Measurements from ENCODE around the gene IVD.

Gene IVD

GRCh38 chr15:40398413-40398873, 7.2 kb upstream of the IVD start:
- no peak overlapping the region for H3K4me3 ChIP-seq (ENCODE audit: extremely low read depth, insufficient read depth, low read length, poor library complexity, severe bottlenecking)
- H3K9me3 ChIP-seq (ENCODE audit: control insufficient read depth, low read length) = no peaks in the 10 kb centered on the region
- no peak overlapping the region for H3K27ac ChIP-seq (ENCODE audit: low read depth, low read length, severe bottlenecking)
- no peaks in the 10 kb centered on the region for H3K4me1 ChIP-seq (ENCODE audit: control insufficient read depth, insufficient read depth, low read length, poor library complexity, severe bottlenecking)
- peaks cover 19% of the 10 kb centered on the region for H3K36me3 ChIP-seq (ENCODE audit: control insufficient read depth, insufficient read depth, low read length)
- 94% methylated on average over 4 of the region's 4 CpGs for WGBS, 2 experiments (ENCODE audit: insufficient coverage in 2 of 2)

- H3K4me3 ChIP-seq (ENCODE audit: extremely low read depth, insufficient read depth, low read length, poor library complexity, severe bottlenecking) = no peak overlapping the region
- WGBS, 2 experiments (ENCODE audit: insufficient coverage in 2 of 2) = 82 to 95% methylated on average over 2 to 6 of the region's 7 CpGs
- H3K27ac ChIP-seq (ENCODE audit: low read depth, low read length, severe bottlenecking) = no peak overlapping the region
- peaks cover 10% of the 10 kb centered on the region for H3K36me3 ChIP-seq (ENCODE audit: control insufficient read depth, insufficient read depth, low read length)
- no peaks in the 10 kb centered on the region for H3K4me1 ChIP-seq (ENCODE audit: control insufficient read depth, insufficient read depth, low read length, poor library complexity, severe bottlenecking)
- H3K9me3 ChIP-seq (ENCODE audit: control insufficient read depth, low read length) = no peaks in the 10 kb centered on the region
These were observed 6.2 kb upstream of the IVD start for GRCh38 chr15:40399370-40399769.

GRCh38 chr15:40407330-40407990, 1.9 kb downstream of the IVD start:
- no peaks in the 10 kb centered on the region for H3K9me3 ChIP-seq (ENCODE audit: control insufficient read depth, low read length)
- 93 to 95% methylated on average over 6 of the region's 8 CpGs for WGBS, 2 experiments (ENCODE audit: insufficient coverage in 2 of 2)
- no peak overlapping the region for H3K4me3 ChIP-seq (ENCODE audit: extremely low read depth, insufficient read depth, low read length, poor library complexity, severe bottlenecking)
- peaks cover 50% of the 10 kb centered on the region for H3K36me3 ChIP-seq (ENCODE audit: control insufficient read depth, insufficient read depth, low read length)
- no peak overlapping the region for H3K27ac ChIP-seq (ENCODE audit: low read depth, low read length, severe bottlenecking)
- H3K4me1 ChIP-seq (ENCODE audit: control insufficient read depth, insufficient read depth, low read length, poor library complexity, severe bottlenecking) = peaks cover 8% of the 10 kb centered on the region

GRCh38 chr15:40409366-40409765, 3.8 kb downstream of the IVD start:
- H3K36me3 ChIP-seq (ENCODE audit: control insufficient read depth, insufficient read depth, low read length) = peaks cover 69% of the 10 kb centered on the region
- 89 to 100% methylated on average over 2 of the region's 3 CpGs for WGBS, 2 experiments (ENCODE audit: insufficient coverage in 2 of 2)
- H3K4me1 ChIP-seq (ENCODE audit: control insufficient read depth, insufficient read depth, low read length, poor library complexity, severe bottlenecking) = peaks cover 8% of the 10 kb centered on the region
- H3K4me3 ChIP-seq (ENCODE audit: extremely low read depth, insufficient read depth, low read length, poor library complexity, severe bottlenecking) = no peak overlapping the region
- H3K27ac ChIP-seq (ENCODE audit: low read depth, low read length, severe bottlenecking) = no peak overlapping the region
- H3K9me3 ChIP-seq (ENCODE audit: control insufficient read depth, low read length) = no peaks in the 10 kb centered on the region

GRCh38 chr15:40410476-40410875, 4.9 kb downstream of the IVD start:
- H3K36me3 ChIP-seq (ENCODE audit: control insufficient read depth, insufficient read depth, low read length) = peaks cover 80% of the 10 kb centered on the region

GRCh38 chr15:40412095-40412759, 6.6 kb downstream of the IVD start:
- Histone ChIP-seq H3K27ac (ENCODE audit: low read depth, low read length, severe bottlenecking) (no peak overlapping the region), H3K36me3 (ENCODE audit: control insufficient read depth, insufficient read depth, low read length) (peaks cover 89% of the 10 kb centered on the region), H3K4me3 (ENCODE audit: extremely low read depth, insufficient read depth, low read length, poor library complexity, severe bottlenecking) (no peak overlapping the region), H3K4me1 (ENCODE audit: control insufficient read depth, insufficient read depth, low read length, poor library complexity, severe bottlenecking) (peaks cover 7% of the 10 kb centered on the region), H3K9me3 (ENCODE audit: control insufficient read depth, low read length) (no peaks in the 10 kb centered on the region)
- 91% methylated on average over 7 of the region's 7 CpGs for WGBS, 2 experiments (ENCODE audit: insufficient coverage in 2 of 2)

More at GRCh38 chr15:40410476-40410875, 4.9 kb downstream of the IVD start:
- 100% methylated on average over 2 to 4 of the region's 11 CpGs for WGBS, 2 experiments (ENCODE audit: insufficient coverage in 2 of 2)
- no peak overlapping the region for H3K27ac ChIP-seq (ENCODE audit: low read depth, low read length, severe bottlenecking)
- H3K4me1 ChIP-seq (ENCODE audit: control insufficient read depth, insufficient read depth, low read length, poor library complexity, severe bottlenecking) = peaks cover 8% of the 10 kb centered on the region
- no peak overlapping the region for H3K4me3 ChIP-seq (ENCODE audit: extremely low read depth, insufficient read depth, low read length, poor library complexity, severe bottlenecking)
- no peaks in the 10 kb centered on the region for H3K9me3 ChIP-seq (ENCODE audit: control insufficient read depth, low read length)

- Histone ChIP-seq H3K27ac (ENCODE audit: low read depth, low read length, severe bottlenecking) (no peak overlapping the region), H3K4me1 (ENCODE audit: control insufficient read depth, insufficient read depth, low read length, poor library complexity, severe bottlenecking) (no peaks in the 10 kb centered on the region), H3K36me3 (ENCODE audit: control insufficient read depth, insufficient read depth, low read length) (peaks cover 84% of the 10 kb centered on the region), H3K4me3 (ENCODE audit: extremely low read depth, insufficient read depth, low read length, poor library complexity, severe bottlenecking) (no peak overlapping the region), H3K9me3 (ENCODE audit: control insufficient read depth, low read length) (no peaks in the 10 kb centered on the region)
- 96 to 97% methylated on average over 7 to 8 of the region's 9 CpGs for WGBS, 2 experiments (ENCODE audit: insufficient coverage in 2 of 2)
These were observed 7.4 kb downstream of the IVD start for GRCh38 chr15:40413036-40413435.

GRCh38 chr15:40414816-40415215, 9.2 kb downstream of the IVD start:
- Histone ChIP-seq H3K4me3 (ENCODE audit: extremely low read depth, insufficient read depth, low read length, poor library complexity, severe bottlenecking) (no peak overlapping the region), H3K9me3 (ENCODE audit: control insufficient read depth, low read length) (no peaks in the 10 kb centered on the region), H3K36me3 (ENCODE audit: control insufficient read depth, insufficient read depth, low read length) (peaks cover 77% of the 10 kb centered on the region), H3K27ac (ENCODE audit: low read depth, low read length, severe bottlenecking) (no peak overlapping the region), H3K4me1 (ENCODE audit: control insufficient read depth, insufficient read depth, low read length, poor library complexity, severe bottlenecking) (no peaks in the 10 kb centered on the region)
- 83 to 100% methylated on average over 1 to 5 of the region's 7 CpGs for WGBS, 2 experiments (ENCODE audit: insufficient coverage in 2 of 2)

GRCh38 chr15:40415226-40415625, 9.6 kb downstream of the IVD start:
- Histone ChIP-seq H3K36me3 (ENCODE audit: control insufficient read depth, insufficient read depth, low read length) (peaks cover 73% of the 10 kb centered on the region), H3K27ac (ENCODE audit: low read depth, low read length, severe bottlenecking) (no peak overlapping the region), H3K4me3 (ENCODE audit: extremely low read depth, insufficient read depth, low read length, poor library complexity, severe bottlenecking) (no peak overlapping the region), H3K9me3 (ENCODE audit: control insufficient read depth, low read length) (no peaks in the 10 kb centered on the region), H3K4me1 (ENCODE audit: control insufficient read depth, insufficient read depth, low read length, poor library complexity, severe bottlenecking) (no peaks in the 10 kb centered on the region)
- 95 to 100% methylated on average over 6 to 7 of the region's 10 CpGs for whole genome bisulfite sequencing, 2 experiments (ENCODE audit: insufficient coverage in 2 of 2)

- H3K4me1 ChIP-seq (ENCODE audit: control insufficient read depth, insufficient read depth, low read length, poor library complexity, severe bottlenecking) = no peaks in the 10 kb centered on the region
- WGBS, 2 experiments (ENCODE audit: insufficient coverage in 2 of 2) = 92 to 96% methylated on average over 12 to 13 of the region's 14 CpGs
- H3K9me3 ChIP-seq (ENCODE audit: control insufficient read depth, low read length) = no peaks in the 10 kb centered on the region
- H3K27ac ChIP-seq (ENCODE audit: low read depth, low read length, severe bottlenecking) = no peak overlapping the region
- H3K36me3 ChIP-seq (ENCODE audit: control insufficient read depth, insufficient read depth, low read length) = peaks cover 65% of the 10 kb centered on the region
- H3K4me3 ChIP-seq (ENCODE audit: extremely low read depth, insufficient read depth, low read length, poor library complexity, severe bottlenecking) = no peak overlapping the region
These were observed 10.5 kb downstream of the IVD start for GRCh38 chr15:40416056-40416455.

- Histone ChIP-seq H3K4me1 (ENCODE audit: control insufficient read depth, insufficient read depth, low read length, poor library complexity, severe bottlenecking) (peaks cover 6% of the 10 kb centered on the region), H3K9me3 (ENCODE audit: control insufficient read depth, low read length) (no peaks in the 10 kb centered on the region), H3K27ac (ENCODE audit: low read depth, low read length, severe bottlenecking) (no peak overlapping the region), H3K36me3 (ENCODE audit: control insufficient read depth, insufficient read depth, low read length) (peaks cover 44% of the 10 kb centered on the region), H3K4me3 (ENCODE audit: extremely low read depth, insufficient read depth, low read length, poor library complexity, severe bottlenecking) (no peak overlapping the region)
- 94 to 95% methylated on average over 7 to 10 of the region's 10 CpGs for WGBS, 2 experiments (ENCODE audit: insufficient coverage in 2 of 2)
These were observed 12.5 kb downstream of the IVD start for GRCh38 chr15:40418126-40418525.

Measured in mesodermal cell (in vitro differentiated cells).